ENCODE results near the gene OBP2B.

DNA sequence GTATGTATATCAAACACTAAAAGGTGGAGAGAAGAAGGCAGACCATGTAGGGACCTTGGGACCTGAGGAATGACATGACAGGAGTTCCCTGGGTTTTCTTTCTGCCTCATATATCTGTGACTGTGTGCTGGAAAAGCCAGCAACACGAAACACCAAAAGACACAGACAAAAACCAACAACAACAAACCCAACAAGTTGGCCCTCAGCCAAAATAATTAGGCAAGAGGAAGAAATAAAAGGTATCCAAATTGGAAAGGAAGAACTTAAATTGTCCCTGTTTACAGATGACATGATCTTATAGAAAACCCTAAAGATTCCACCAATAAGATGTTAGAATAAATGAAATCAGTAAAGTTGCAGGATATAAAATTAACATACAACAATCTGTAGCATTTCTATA, 44.2 kb upstream of the OBP2B start:
- TF ChIP-seq CTCF (IDR thresholded peaks at IDR 0.05) (no peak), POLR2AphosphoS5 (IDR thresholded peaks at IDR 0.05; ENCODE audit: insufficient read depth in 1 of 2, low read depth in 1 of 2) (no peak)

Data from vagina (tissue), 2 donors.